Mammary epithelial cell (primary cell): Measurements from ENCODE around the gene POLR1C.

ENCODE experiments used
- EZH2 ChIP-seq: IDR thresholded peaks from 2 replicates; pipeline ENCODE4 v1.6.1; 2012; ENCODE audit warnings: low read length, inconsistent platforms, borderline replicate concordance
- TF ChIP-seq, protein P1 (sequence below), 2 donors: IDR thresholded peaks in 1 of 2; conservative IDR thresholded peaks in 1 of 2; 2 replicates each; pipeline ENCODE4 v1.5.1; 2011 to 2012; ENCODE audit warnings: inconsistent platforms in 2 of 2, low read length in 2 of 2, mild to moderate bottlenecking in 2 of 2, control low read depth in 1 of 2, low read depth in 1 of 2; ENCODE audit not compliant: insufficient read depth in 1 of 2; ENCODE audit errors: extremely low read depth in 1 of 2

DNA sequence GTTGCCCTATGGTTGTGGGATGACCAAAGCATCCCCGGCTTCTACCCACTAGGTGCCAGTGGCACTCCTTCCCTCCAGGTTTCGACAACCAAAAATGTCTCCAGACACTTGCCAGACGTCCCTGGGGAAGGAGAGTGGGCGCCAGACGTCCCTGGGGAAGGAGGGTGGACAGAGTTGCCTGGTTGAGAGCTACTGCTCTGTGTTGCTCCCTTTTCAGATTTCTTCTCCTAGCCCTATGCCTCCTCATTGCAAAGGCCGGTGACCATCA is 19.8 kb upstream of the POLR1C start:
- TF ChIP-seq, protein P1, sequence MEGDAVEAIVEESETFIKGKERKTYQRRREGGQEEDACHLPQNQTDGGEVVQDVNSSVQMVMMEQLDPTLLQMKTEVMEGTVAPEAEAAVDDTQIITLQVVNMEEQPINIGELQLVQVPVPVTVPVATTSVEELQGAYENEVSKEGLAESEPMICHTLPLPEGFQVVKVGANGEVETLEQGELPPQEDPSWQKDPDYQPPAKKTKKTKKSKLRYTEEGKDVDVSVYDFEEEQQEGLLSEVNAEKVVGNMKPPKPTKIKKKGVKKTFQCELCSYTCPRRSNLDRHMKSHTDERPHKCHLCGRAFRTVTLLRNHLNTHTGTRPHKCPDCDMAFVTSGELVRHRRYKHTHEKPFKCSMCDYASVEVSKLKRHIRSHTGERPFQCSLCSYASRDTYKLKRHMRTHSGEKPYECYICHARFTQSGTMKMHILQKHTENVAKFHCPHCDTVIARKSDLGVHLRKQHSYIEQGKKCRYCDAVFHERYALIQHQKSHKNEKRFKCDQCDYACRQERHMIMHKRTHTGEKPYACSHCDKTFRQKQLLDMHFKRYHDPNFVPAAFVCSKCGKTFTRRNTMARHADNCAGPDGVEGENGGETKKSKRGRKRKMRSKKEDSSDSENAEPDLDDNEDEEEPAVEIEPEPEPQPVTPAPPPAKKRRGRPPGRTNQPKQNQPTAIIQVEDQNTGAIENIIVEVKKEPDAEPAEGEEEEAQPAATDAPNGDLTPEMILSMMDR (conservative IDR thresholded peaks at IDR 0.05 in 1 of 2, IDR thresholded peaks at IDR 0.05 in 1 of 2; ENCODE audit: extremely low read depth in 1 of 2, insufficient read depth in 1 of 2, low read depth in 1 of 2, low read length in 2 of 2) = no peak
- no peak for TF ChIP-seq EZH2
